Fibroblast of villous mesenchyme (primary cell): ENCODE data around the gene RBM4. TPM values are rescaled to one million over a fixed set of nuclear protein-coding genes. Genes with fewer than 3 reads are reported as not detected.
A peak's percentile ranks its signal among the peaks of the same experiment; 100 is the strongest.

Source experiments
- DNase-seq: peaks from one replicate; pipeline ENCODE4 v3.0.0-alpha.2; 2010; ENCODE audit warnings: low read depth
- H3K4me3 ChIP-seq: 2 replicates; pipeline ENCODE4 v1.5.1; 2011; ENCODE audit warnings: low read depth, mild to moderate bottlenecking, low read length
- CTCF ChIP-seq: IDR thresholded peaks from 2 replicates; pipeline ENCODE4 v1.5.1; 2012; ENCODE audit warnings: low read depth, mild to moderate bottlenecking, low read length; ENCODE audit not compliant: insufficient read depth
- small RNA-seq: library from RNA; depleted of rRNA; stranded (forward); fragments of <200 nt; gene quantifications from one replicate; pipeline ENCODE3, GENCODE V24; 2012
- total RNA-seq: library from RNA; depleted of rRNA; stranded (reverse); fragments of >200 nt; gene quantifications from 2 replicates; pipeline ENCODE4 v1.2.3, GENCODE V29; 2012

Gene RBM4
- total RNA-seq, 1 donor, result 118 TPM

DNA sequence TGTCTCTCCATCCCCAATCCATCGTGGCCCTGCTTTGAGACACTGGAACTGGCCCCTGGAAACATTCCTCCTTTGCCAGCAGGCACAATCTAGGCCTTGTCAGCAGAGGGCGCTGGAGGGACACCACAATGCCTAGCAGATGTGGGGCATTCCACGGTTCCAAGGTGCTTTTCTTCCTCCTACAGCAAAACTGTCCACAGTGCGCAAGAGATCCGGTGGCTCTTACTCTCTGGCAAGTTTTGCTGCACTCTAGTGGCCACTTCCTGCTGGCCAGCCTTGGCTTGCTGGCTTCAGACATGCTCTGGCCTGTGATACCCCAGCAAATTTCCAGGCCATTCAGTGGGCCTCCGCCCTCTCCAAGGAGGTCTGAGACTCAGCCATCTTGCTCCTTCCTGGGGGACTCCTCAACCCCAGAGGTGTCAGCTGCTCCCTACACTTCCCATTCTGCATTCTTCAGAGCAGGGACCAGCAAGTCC, 56.3 kb downstream of the RBM4 start:
- H3K4me3 ChIP-seq, result no peak overlapping the region
- DNase-seq, result peak; percentile 98
- TF ChIP-seq CTCF, result peak; percentile 98

Small RNAs within 50 kb of the gene (small RNA-seq; reads per million reads assigned to genes)
- gene RNU4-39P, result not detected

Other genes with a start within 250 kb of the RBM4 start
- 0.32 TPM in 1 of 2 replicates, not detected in the other for gene NPAS4, start 217.7 kb upstream of the RBM4 start, total RNA-seq
- 38.0 and 46.7 TPM in 2 replicates for gene MRPL11, start 199.9 kb upstream of the RBM4 start, total RNA-seq
- 10.8 and 13.2 TPM in 2 replicates for gene PELI3, start 171.8 kb upstream of the RBM4 start, total RNA-seq
- gene DPP3, start 158.3 kb upstream of the RBM4 start, total RNA-seq, result 67.6 and 70.4 TPM in 2 replicates
- gene BBS1, start 128.1 kb upstream of the RBM4 start, total RNA-seq, result 25.4 and 34.5 TPM in 2 replicates
- 9.5 and 11.0 TPM in 2 replicates for gene ZDHHC24, start 92.7 kb upstream of the RBM4 start, total RNA-seq
- gene ACTN3, start 91.8 kb upstream of the RBM4 start, total RNA-seq, result under 0.01 TPM in 1 of 2 replicates, not detected in the other
- gene CTSF, start 70.1 kb upstream of the RBM4 start, total RNA-seq, result 9.9 and 12.6 TPM in 2 replicates
- gene CCDC87, start 45.6 kb upstream of the RBM4 start, total RNA-seq, result 0.43 and 0.64 TPM in 2 replicates
- gene CCS, start 45.5 kb upstream of the RBM4 start, total RNA-seq, result 34.5 and 35.4 TPM in 2 replicates
- 24.8 and 32.8 TPM in 2 replicates for gene RBM14, start 22.1 kb upstream of the RBM4 start, total RNA-seq
- 15.8 and 27.2 TPM in 2 replicates for gene RBM4B, start 39.2 kb downstream of the RBM4 start, total RNA-seq
- gene SPTBN2, start 90.5 kb downstream of the RBM4 start, total RNA-seq, result under 0.01 and 1.3 TPM in 2 replicates
- 11.7 and 16.8 TPM in 2 replicates for gene RCE1, start 204.7 kb downstream of the RBM4 start, total RNA-seq
- 9.9 and 14.5 TPM in 2 replicates for gene LRFN4, start 218.4 kb downstream of the RBM4 start, total RNA-seq